SIG-M5 treated with dmso at 0.1 percent for 504 hours (cell line): ENCODE data around the gene UBASH3A.

Source experiments
- DNase-seq: peaks from one replicate; lab custom pipeline; 2025; ENCODE audit not compliant: unreplicated experiment; lab: John Stamatoyannopoulos, UW

The UBASH3A gene, protein sequence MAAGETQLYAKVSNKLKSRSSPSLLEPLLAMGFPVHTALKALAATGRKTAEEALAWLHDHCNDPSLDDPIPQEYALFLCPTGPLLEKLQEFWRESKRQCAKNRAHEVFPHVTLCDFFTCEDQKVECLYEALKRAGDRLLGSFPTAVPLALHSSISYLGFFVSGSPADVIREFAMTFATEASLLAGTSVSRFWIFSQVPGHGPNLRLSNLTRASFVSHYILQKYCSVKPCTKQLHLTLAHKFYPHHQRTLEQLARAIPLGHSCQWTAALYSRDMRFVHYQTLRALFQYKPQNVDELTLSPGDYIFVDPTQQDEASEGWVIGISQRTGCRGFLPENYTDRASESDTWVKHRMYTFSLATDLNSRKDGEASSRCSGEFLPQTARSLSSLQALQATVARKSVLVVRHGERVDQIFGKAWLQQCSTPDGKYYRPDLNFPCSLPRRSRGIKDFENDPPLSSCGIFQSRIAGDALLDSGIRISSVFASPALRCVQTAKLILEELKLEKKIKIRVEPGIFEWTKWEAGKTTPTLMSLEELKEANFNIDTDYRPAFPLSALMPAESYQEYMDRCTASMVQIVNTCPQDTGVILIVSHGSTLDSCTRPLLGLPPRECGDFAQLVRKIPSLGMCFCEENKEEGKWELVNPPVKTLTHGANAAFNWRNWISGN

DNA sequence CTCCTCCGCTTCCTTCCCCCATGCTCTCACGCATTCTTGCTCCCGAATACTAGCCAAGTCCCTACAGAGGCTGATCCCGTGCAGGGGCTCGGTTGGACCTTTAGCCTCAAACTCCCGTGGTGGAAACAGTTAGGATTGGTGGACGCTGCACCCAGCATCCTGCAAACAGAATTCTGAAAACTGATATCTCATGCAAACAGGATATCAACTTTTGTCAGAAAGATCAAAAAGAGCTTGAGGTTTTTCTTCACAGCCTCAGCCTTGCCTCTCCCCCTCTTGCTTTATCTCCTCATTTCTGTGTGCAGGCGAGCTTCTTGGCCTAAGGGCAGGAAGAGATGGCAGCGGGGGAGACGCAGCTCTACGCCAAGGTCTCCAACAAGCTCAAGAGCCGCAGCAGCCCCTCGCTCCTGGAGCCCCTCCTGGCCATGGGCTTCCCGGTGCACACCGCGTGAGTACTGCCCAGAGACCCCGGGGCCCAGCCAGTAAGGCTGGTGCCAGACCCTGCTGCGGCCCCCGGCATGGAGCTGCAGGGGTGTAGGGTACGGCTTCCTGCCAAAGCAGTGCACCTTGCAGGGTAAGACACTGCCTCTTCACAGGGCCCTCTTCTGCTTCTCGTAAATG, at the start of gene UBASH3A:
UBASH3A (plus strand) TSS at position 292 of the 621 bp plus-strand sequence; CDS start at position 336, 44 bp downstream.
- no peak for DNase-seq

DNA sequence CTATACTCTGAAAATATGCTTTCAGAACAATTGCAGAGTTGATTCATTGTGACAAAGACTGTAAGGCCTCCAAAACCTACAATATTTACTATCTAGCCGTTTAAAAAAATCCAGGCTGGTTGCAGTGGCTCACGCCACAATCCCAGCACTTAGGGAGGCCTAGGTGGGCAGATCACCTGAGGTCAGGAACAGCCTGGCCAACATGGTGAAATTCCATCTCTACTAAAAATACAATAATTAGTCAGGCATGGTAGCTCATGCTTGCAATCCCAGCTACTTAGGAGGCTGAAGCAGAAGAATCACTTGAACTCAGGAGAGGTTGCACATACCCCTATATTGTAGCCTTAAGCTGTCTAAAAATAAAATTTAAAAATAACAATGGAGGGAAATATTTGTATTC, 47.7 kb upstream of the UBASH3A start:
- no peak for DNase-seq

DNA sequence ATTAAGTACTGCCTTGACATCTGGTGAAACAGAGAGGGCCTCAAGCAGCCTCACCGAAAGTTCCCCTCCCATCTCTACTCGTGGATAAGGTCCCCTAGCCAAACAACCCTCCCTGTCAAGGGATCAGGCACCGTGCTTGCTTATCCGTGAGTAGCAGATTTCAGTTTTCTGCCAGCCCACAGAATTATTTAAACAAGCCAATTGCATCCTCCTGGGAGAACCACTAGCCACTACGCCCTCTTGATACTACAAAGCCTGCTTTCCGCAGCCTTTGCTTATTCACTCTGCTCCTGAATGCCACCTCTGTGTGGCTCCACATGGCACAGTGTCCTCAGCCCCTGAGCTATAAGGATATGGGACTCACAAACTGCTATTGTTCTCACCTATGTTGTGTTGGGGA, 47.1 kb upstream of the UBASH3A start:
- no peak for DNase-seq

DNA sequence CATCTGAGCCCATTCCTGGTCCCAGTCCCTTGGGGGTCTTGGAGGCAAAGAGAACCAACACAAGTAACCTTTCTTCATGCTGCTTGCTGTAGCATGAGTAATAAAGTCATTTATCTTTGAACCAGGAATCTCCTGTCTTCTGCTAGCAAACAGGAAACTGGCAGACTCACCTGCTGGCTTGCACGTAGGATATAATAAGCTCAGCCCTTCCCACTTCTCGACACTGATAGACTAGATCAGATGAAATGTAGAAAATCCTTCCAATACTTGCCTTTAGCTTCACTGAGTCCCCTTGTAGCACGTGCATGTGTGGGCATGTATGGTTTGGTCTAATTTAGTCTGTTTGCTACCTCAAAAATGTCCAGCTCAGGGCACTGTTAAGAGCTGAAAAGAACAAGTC, 46.4 kb upstream of the UBASH3A start:
- DNase-seq: no peak

DNA sequence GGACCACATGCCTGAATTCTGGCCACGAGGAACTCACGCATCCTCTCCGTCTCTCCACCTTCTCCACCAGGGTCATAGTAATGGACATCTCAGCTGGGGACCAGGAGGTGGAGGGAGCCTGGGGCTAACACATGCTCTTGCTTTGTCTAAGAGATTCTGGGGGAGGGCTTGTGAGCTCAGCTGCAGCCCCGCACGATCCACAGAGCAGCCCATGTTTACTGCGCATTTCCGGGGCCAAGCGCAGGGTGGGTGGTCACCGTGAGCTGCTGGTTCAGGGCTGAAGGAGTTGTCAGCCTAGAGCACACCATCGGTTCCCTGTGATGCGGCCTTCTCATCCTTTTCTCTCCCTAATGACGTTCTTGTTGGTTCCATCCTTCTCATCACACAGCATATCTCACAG, 45.4 kb upstream of the UBASH3A start:
- DNase-seq: no peak

DNA sequence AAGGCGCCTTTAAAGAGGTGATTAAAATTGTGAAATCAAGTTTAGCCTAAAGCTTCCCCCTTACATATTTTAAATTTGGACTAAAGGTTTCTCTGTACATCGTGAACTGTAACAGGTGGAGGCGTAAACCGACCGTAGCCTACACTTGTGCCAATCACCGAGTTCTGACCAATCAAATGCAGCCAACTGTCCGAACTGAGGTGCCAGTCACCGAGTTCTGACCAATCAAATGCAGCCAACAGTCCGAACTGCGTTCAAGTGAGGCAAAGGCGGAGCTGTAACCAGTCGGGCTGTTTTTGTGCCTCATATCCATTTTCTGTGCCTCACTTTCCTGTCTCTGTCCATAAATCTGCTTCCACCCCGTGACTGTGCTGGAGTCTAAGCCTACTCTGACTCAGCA, 44.8 kb upstream of the UBASH3A start:
- no peak for DNase-seq

DNA sequence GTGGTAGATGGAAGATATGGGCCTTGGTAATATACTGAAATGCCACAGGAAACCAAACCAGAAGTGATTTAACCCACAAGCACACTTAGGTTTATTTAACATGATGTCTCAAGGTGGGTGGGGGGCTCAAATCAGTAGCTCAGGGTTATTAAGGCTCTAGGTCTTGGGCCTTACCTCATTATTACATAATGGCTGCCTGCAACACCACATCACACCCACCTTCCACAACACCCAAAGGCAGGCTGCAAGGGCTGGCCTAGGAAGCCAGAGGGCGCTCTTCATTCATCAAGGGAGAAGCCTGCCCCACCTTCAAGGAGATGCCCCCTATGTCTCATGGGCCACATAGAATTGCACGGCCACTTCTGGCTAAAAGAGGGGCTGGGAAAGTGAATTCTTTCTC, 43.4 kb upstream of the UBASH3A start:
- no peak for DNase-seq

DNA sequence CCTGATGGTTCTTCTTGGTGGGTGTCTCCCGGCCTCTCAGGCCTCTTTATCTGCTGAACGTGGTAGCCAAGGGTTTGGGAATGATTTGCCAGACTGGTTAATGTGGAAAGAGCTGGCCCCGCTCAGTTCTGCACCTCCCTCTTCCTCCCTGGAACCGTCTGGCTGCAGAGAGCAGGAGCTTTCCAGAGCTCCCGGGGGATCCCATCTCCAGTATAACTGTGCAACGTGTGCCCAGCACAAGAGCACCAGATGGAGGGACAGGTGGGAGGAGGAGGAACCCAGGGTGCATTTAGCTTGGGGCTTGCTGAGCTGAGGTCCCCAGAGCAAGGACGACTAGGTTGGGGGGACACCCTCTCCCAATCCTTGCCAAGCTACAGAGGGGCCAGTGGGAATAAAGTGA, 42.4 kb upstream of the UBASH3A start:
- no peak for DNase-seq

DNA sequence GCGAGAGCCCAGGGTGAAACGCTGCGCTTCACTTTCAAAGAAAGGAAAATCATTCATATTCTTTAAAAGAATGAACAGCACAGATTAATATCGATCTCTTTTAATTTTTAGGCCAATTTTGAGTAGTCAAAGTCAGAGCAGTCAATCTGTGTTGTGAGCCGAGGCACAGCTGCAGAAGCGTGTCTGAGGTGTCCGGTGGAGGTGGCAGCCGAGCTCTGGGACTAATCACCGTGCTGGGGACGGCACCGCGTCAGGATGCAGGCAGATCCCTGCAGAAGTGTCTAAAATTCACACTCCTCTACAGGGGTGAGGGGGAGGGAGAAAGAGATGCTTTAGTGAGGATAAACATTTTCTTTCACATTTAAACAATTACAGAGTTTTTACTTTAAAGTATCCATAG, 41.5 kb upstream of the UBASH3A start:
- no peak for DNase-seq

DNA sequence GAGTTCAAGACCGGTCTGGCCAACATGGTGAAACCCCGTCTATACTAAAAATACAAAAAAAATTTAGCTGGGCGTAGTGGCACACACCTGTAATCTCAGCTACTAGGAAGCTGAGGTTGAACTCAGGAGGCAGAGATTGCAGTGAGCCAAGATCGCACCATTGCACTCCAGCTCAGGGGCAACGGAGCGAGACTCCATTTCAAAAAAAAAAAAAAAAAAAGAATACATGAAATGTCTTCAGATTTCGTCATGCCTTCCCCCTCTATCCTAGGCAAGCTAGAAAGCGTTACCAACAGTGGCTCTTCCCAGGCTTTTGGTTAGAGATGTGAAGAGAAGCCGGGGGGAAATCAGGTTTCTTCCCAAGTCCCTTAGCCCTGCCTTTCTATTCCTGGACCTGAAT, 41.0 kb upstream of the UBASH3A start:
- DNase-seq: no peak

DNA sequence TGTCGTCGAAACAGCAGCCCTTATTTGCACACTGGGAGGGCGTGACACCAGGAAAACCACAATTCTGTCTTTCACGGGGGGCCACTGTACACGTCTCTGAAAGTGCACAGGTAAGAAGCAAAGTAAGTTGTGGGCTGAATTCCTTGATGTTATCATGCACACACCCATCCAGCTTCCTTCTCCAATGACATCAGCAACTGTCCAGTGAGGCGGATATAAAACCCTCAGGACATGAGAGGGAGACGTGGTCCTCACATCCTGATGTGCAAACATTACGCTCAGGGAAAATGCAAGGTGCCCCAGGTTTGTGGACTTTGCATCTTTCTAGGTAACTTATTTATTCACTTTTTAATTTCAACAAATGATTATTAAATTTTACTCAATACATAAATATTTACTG, 40.4 kb upstream of the UBASH3A start:
- DNase-seq: peak; percentile 53

DNA sequence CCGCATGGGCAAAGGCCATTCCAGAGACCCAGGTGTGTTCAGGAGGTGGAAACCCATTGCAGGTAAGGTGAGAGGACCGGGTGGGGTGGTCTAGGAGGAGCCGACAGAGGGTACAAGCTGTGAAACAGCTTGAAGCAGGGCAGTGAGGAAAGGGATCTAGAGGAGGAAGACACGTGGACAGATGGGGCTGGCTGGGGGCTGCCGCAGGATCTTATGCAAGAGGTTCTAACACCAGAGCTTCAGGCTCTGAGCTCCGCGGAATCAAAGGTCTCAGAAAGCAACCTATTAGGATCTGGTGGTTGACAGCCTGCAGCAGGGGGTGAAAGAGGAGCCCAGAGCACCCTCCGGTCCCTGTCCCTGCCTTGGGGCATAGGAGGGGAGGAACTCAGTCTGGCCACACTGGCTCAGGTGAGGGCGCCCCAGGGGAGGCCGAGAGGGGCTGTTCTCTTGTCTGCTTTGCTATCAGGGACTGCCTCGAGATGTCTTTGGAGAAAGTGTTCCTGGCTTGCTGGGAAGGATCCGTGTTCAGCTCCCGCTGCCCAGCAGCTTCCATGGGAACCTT, 39.3 kb upstream of the UBASH3A start:
- peak; percentile 41 for DNase-seq

DNA sequence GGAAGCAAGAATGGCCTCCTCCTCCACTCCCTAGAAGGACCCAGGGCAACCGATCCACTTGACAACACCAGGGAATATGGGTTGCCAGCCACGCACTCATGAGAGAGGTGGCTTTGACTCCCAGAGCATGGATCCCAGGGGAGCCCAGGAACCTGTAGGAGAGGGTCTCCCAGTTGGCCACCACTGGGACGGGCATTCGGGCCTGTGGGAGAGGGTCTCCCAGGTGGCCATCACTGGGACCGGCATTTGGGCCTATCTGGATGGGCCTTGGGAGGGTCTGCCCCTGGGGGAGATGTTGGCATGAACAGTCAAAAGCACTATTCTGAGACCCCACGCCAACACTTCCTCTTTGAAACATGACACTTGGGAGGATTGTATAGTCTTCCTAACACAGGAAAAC, 37.9 kb upstream of the UBASH3A start:
- no peak for DNase-seq

DNA sequence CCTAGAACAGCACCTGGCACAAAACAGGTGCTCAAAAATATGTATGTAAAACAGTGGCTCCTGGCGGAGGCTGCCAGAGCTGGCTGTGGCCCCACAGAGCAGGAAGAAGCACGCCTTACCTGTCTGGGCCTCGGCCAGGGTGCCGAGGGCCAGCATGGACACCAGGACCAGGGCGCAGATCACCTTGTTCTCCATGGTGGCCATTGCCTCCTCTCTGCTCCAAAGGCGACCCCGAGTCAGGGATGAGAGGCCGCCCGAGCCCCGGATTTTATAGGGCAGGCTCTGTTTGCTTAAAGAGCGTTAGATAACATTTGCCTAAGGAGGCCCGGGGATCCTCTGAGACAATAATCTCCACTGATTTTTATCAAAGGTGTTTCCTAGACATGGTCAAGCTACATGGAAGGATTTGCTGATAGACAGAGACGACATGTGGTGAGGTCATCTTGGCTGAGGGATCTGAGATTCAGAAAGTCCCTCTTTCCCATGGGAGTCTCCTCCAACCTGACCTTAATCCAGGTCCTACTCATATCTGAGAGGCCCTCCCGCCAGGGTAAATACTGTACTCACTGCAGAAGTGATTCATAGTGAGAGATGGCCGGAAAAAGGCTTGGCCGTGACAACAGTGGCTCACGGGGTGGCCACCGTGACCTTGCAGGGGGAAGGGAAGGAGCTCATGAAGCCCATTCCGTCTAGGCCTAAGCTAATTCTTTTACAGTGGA, 37.3 kb upstream of the UBASH3A start, which contains the start of gene TFF1:
TFF1 (minus strand) TSS at position 244 of the 719 bp plus-strand sequence; CDS start at position 204, 40 bp downstream.
- no peak for DNase-seq

DNA sequence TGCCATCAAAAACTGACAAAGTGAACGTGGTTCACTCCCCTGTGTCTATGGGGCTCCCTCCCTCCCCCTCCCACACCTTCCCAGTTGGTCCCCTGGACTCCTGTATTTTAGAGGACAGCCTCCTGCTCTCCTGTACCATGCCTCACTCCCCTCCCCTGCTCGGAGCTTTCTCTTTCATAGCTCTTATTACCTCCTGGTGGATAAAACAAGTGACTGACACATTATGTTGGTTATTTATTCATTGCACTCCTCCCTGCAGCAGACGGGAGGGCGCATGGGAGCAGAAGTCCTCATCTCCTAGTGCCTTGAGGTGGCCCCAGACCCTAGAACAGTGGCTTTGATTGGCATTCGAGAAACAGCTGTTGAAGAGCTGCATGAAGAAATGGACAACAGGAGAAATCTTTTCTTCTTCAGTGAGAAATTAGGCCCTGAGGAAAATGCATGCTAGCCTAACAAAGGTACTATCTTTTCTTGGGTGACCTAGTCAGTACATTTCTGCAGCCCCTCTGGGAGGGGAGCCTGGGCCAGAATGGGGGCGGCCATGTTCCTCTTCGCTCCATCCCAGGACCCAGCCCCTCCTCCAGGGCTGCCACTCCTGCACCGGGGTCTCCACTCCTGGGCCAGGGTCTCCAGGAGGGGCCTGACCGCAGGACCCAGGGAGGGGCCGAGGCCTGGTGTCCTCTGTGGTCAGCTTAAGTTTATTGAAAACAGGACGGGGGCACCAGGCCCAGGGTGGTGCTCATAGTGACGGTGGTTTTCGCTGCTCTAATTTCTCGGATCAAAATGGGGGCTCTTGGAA, 36.1 kb upstream of the UBASH3A start:
- no peak for DNase-seq

DNA sequence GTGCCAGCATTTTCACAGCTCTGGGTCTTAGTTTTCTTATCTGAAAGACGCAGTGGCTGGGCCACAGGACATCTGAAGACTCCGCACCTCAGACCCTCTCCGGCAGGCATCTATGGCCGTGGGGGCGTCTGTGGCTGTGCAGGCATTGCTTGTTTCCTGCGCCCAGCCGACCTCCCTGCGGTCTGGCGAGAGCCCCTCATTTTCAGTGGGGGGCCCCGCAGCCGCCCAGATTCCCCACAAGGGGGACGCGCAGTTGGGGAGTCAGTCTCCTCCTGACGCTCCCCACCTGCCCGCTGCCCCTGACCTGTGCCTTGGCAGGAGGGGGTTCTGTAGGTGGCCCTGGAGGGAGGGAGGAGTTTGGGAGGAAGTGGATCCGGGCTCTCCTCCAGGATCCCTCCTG, 33.9 kb upstream of the UBASH3A start:
- no peak for DNase-seq

DNA sequence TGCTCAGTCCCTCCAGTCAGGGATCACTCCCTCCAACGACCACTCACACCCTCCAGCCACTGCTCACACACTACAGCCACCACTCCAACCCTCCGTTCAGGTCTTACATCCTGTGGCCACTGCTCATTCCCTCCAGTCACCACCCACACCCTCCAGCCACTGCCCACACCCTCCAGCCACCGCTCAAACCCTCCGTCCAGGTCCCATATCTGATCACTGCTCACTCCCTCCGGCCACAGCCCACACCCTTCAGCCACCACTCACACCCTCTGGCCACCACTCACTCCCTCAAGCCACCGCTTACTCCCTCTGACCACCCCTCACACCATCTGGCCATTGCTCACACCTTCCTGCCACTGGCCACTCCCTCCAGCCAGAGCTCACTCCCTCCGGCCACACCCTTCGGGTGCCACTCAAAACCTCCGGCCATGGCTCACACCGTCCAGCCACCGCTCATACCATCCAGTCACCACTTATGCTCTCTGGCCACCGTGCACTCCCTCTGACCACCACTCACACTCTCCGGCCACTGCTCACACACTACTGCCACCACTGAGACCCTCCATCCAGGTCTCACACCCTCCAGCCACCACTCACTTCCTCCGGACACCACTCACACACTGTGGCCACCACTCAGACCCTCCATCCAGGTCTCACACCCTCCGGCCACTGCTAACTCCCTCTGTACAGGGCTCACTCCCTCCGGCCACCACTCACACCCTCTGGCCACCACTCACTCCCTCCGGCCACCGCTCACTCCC, 32.6 kb upstream of the UBASH3A start:
- DNase-seq: no peak

DNA sequence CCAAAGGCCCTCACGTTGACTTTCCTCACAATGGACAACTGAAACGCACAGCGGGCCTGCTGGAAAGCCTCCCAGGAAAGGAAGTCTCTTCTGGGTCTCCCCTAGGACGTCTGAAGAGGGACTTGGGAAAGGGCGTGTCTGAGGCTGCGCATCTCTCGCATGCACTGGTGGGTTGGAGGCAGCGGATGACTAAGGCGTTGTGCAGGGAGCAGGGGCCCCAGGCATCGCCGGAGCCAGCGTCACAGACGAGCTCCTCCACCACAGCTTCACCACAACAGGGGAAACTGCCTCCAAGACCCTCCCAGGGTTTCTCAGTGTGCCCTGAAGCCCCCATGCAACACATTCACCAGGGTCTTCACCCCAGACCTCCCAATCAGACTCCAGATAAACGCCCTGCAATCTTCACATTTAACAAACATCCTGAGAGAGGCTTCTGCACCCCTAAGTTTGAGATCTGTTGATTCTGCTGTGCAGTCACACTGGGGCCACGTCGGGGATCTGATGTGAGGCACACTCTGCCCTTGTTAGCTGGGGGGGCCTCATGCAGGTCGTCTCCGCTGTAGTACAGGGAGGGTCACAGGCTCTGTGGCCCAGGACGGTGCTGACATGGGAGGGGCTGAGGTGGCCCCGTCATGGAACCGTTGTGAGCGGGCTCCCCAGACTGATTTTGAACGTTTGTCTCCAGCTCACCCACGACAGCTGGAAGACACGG, 30.4 kb upstream of the UBASH3A start:
- no peak for DNase-seq

DNA sequence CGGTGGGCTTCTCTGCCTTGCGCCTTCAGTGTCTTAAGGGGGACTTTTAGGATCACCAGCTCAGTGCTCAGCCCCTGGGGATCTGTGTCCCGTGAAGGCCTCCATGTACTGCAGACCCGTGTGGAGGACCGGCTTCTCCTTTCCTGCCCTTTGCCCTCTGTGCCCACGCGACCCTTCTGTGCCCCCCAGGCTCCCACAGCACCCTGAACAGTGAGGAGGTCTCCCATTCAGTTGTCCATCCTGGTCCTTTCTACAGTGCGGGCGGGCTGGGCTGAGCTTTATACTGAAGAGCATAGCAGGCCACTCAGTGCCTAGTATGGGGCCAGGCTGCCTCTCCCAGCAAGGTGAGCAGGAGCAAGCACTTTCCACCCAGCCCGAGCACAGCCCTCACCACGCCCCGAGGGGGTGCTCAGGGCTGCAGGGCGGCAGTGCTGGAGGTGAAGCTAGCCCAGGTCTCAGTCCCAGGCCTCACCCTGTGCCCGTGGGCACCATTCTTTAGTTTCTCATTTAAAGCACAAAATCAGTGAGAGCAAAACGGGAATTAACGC, 29.7 kb upstream of the UBASH3A start:
- DNase-seq: no peak
